ENCODE data around the gene IZUMO1R. TPM values are rescaled to one million over a fixed set of nuclear protein-coding genes. Genes with fewer than 3 reads are reported as not detected.

IZUMO1R gene
- total RNA-seq, 5 donors from 2014 or later (not counting 1 experiment from before 2014, with no cell fraction given), result not detected

DNA sequence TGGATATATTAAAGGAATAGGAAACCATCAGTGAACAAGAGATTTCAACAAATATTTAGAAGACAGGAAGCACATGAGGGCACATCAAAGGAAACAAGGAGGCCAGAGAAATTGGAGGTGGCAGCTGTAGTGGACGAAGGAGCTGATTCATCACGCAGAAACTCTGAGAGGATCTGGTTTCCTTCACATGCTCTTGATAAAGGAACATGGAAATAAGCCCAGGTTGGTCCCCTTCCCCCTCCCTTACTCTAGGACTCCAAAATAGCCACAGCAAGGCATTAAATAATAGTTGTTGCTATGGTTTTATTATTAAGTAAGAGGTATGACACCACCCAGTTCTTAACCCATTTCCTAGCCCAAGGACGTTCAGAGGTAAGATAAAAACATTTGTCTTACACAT, 11.3 kb downstream of the IZUMO1R start:
- ChIA-PET CTCF (no interaction called here), POLR2A (no interaction called here)
- ATAC-seq (replicated peaks in 1 of 4) (no peak), DNase-seq (no peak)
- Histone ChIP-seq H3K27me3 (replicated peaks in 1 of 2; ENCODE audit: control insufficient read depth in 2 of 2, extremely low read depth in 1 of 2, insufficient read depth in 2 of 2, low read length in 1 of 2) (peaks cover 0 to 2% of the 10 kb centered on the region in 2 experiments), H3K4me1 (ENCODE audit: control insufficient read depth in 1 of 2, extremely low read depth in 1 of 2, insufficient read depth in 2 of 2, low read length in 2 of 2) (no peaks in the 10 kb centered on the region), H3K27ac (ENCODE audit: low read length) (no peak overlapping the region), H3K4me3 (ENCODE audit: control insufficient read depth in 1 of 2, extremely low read depth in 1 of 2, low read length in 1 of 2) (no peak overlapping the region), H3K36me3 (ENCODE audit: control insufficient read depth in 2 of 2, extremely low read depth in 1 of 2, insufficient read depth in 1 of 2, low read length in 1 of 2) (no peaks in the 10 kb centered on the region), H3K9me3 (no peaks in the 10 kb centered on the region)
- Mint-ChIP-seq H3K27ac (no peak overlapping the region), H3K27me3 (peaks cover 19 to 26% of the 10 kb centered on the region in 2 donors), H3K9me3 (no peaks in the 10 kb centered on the region), H3K36me3 (no peaks in the 10 kb centered on the region), H3K4me3 (no peak overlapping the region), H3K4me1 (no peaks in the 10 kb centered on the region)
- 60% methylated on average over 1 of the region's 3 CpGs for WGBS (ENCODE audit: insufficient coverage)

DNA sequence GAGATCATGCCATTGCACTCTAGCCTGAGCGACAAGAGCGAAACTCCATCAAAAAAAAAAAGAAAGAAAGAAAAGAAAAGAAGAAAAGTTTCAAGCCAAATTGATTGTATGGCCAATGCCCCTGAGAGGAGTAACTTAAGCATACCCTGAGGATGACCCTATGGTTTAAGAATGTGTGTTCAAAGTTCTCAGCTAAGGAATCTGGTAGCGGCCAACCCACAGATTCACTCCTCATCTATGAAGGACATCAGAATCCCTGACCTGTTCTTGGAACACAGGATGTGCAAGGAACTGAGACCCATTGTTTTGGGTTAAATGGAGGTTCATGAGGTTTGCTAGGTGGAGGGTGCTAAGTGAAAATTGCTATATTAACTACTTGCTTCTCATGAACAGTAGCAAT, 18.1 kb downstream of the IZUMO1R start:
- Mint-ChIP-seq H3K36me3 (no peaks in the 10 kb centered on the region), H3K27me3 (no peaks in the 10 kb centered on the region), H3K4me3 (no peak overlapping the region), H3K9me3 (peaks cover 0 to 6% (median 6%) of the 10 kb centered on the region in 3 donors), H3K27ac (no peak overlapping the region), H3K4me1 (no peaks in the 10 kb centered on the region)
- WGBS (ENCODE audit: insufficient coverage), result 80% methylated on average over 1 of the region's 3 CpGs
- Histone ChIP-seq H3K4me1 (ENCODE audit: control insufficient read depth in 1 of 2, extremely low read depth in 1 of 2, insufficient read depth in 2 of 2, low read length in 2 of 2) (no peaks in the 10 kb centered on the region), H3K27ac (ENCODE audit: low read length) (no peak overlapping the region), H3K9me3 (no peaks in the 10 kb centered on the region), H3K27me3 (replicated peaks in 1 of 2; ENCODE audit: control insufficient read depth in 2 of 2, extremely low read depth in 1 of 2, insufficient read depth in 2 of 2, low read length in 1 of 2) (no peaks in the 10 kb centered on the region), H3K36me3 (ENCODE audit: control insufficient read depth in 2 of 2, extremely low read depth in 1 of 2, insufficient read depth in 1 of 2, low read length in 1 of 2) (no peaks in the 10 kb centered on the region), H3K4me3 (ENCODE audit: control insufficient read depth in 1 of 2, extremely low read depth in 1 of 2, low read length in 1 of 2) (no peak overlapping the region)
- ChIA-PET POLR2A (interaction anchor here in 1 of 2 donors (0.7 kb wide), 1 partner anchor 535 kb away, joined by 3 read pairs; no protein-coding TSS in a partner anchor), CTCF (interaction anchor here in 1 of 2 donors (0.5 kb wide), 1 partner anchor 181 kb away, joined by 3 read pairs; no protein-coding TSS in a partner anchor)
- no peak for DNase-seq
- no peak for ATAC-seq (replicated peaks in 1 of 4)

DNA sequence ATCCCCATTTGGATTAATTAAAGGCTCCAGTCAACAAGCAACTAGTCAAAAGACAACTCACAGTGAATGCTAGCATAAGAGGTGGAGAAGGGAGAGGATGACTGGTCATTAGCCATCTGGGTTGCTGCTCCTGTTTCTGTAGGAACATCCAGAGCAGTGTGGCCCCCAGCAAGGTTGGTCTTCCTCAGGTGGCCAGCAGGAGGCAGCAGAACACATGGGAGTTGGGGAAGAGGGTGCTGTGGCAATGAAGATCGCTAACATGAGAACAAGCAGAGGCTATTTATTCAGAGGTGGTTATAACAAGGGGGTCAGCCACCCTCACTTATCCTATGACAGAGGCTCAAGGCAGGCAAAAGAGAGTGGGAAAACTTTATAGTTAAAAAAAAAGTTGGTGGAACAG, 21.3 kb downstream of the IZUMO1R start:
- Mint-ChIP-seq H3K27me3 (peaks cover 2 to 5% of the 10 kb centered on the region in 2 donors), H3K36me3 (no peaks in the 10 kb centered on the region), H3K27ac (no peak overlapping the region), H3K4me1 (no peaks in the 10 kb centered on the region), H3K9me3 (peaks cover 0 to 9% (median 6%) of the 10 kb centered on the region in 3 donors), H3K4me3 (no peak overlapping the region)
- WGBS (ENCODE audit: insufficient coverage), result no CpG with 5 or more reads among the region's 1 CpG
- Histone ChIP-seq H3K36me3 (ENCODE audit: control insufficient read depth in 2 of 2, extremely low read depth in 1 of 2, insufficient read depth in 1 of 2, low read length in 1 of 2) (no peaks in the 10 kb centered on the region), H3K4me1 (ENCODE audit: control insufficient read depth in 1 of 2, extremely low read depth in 1 of 2, insufficient read depth in 2 of 2, low read length in 2 of 2) (no peaks in the 10 kb centered on the region), H3K27ac (ENCODE audit: low read length) (no peak overlapping the region), H3K9me3 (no peaks in the 10 kb centered on the region), H3K4me3 (ENCODE audit: control insufficient read depth in 1 of 2, extremely low read depth in 1 of 2, low read length in 1 of 2) (no peak overlapping the region), H3K27me3 (replicated peaks in 1 of 2; ENCODE audit: control insufficient read depth in 2 of 2, extremely low read depth in 1 of 2, insufficient read depth in 2 of 2, low read length in 1 of 2) (no peaks in the 10 kb centered on the region)
- peak in 28 of 35 experiments; percentile 1 to 58 (median 24) for DNase-seq
- ChIA-PET POLR2A (no interaction called here), CTCF (interaction anchor here in 1 of 2 donors (2.5 kb wide), 1 partner anchor 179 kb away, joined by 10 read pairs; no protein-coding TSS in a partner anchor)
- no peak for ATAC-seq (replicated peaks in 1 of 4)

DNA sequence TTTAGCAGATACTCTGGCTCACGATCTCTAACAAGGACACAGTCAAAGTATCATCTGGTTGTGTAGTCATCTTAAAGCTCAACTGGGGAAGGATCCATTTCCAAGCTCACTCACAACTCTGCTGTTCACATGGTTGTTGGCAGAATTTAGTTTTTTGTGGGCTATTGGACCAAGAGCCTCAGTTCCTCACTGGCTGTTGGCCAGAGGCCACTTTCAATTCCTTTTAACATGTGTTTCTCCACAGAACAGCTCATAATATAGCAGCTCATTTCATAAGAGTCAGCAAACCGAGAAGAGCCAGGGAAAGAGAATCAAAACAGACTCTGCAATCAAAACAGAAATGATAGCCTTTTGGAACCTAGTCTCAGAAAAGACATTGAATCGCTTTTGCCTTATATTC, 22.6 kb downstream of the IZUMO1R start:
- H3K27ac ChIP-seq (ENCODE audit: low read length), result no peak overlapping the region
- Mint-ChIP-seq H3K4me3 (no peak overlapping the region), H3K27me3 (peaks cover 2 to 12% of the 10 kb centered on the region in 2 donors), H3K36me3 (no peaks in the 10 kb centered on the region), H3K27ac (no peak overlapping the region), H3K9me3 (peaks cover 0 to 9% (median 6%) of the 10 kb centered on the region in 3 donors), H3K4me1 (no peaks in the 10 kb centered on the region)
- H3K27me3 ChIP-seq (replicated peaks in 1 of 2; ENCODE audit: control insufficient read depth in 2 of 2, extremely low read depth in 1 of 2, insufficient read depth in 2 of 2, low read length in 1 of 2), result no peaks in the 10 kb centered on the region
- WGBS (ENCODE audit: insufficient coverage), result no CpG with 5 or more reads among the region's 3 CpGs
- ATAC-seq (replicated peaks in 1 of 4), result no peak
- ChIA-PET CTCF (interaction anchor here in 1 of 2 donors (2.5 kb wide), 1 partner anchor 178 kb away, joined by 10 read pairs; no protein-coding TSS in a partner anchor), POLR2A (no interaction called here)
- no peaks in the 10 kb centered on the region for H3K9me3 ChIP-seq
- H3K4me1 ChIP-seq (ENCODE audit: control insufficient read depth in 1 of 2, extremely low read depth in 1 of 2, insufficient read depth in 2 of 2, low read length in 2 of 2), result no peaks in the 10 kb centered on the region
- DNase-seq, result no peak
- H3K4me3 ChIP-seq (ENCODE audit: control insufficient read depth in 1 of 2, extremely low read depth in 1 of 2, low read length in 1 of 2), result no peak overlapping the region
- no peaks in the 10 kb centered on the region for H3K36me3 ChIP-seq (ENCODE audit: control insufficient read depth in 2 of 2, extremely low read depth in 1 of 2, insufficient read depth in 1 of 2, low read length in 1 of 2)

DNA sequence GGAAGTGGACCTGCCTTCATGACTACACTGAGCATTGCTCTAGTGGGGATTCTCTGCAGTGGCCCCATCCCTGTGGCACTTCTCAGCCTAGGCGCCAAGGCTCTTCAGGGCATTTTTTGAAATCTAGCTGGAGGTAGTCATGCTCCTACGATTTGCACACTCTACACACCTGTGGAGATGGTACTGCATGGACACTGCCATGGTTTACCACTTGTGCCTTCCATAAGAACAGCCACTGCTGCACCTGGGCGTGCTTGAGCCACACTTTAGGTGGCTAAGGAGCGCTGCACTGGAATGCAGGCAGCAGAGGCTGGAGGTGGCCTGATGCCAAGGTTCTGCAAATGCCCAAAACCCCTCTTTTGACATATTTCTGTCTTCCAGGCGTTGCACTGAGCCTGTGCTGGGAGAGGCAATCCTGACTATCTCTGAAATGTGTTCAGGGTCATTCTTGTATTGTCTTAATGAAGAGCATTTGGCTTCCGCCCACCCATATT, 24.3 kb downstream of the IZUMO1R start:
- POLR2A ChIA-PET, result no interaction called here
- Histone ChIP-seq H3K27ac (ENCODE audit: low read length) (no peak overlapping the region), H3K9me3 (no peaks in the 10 kb centered on the region), H3K4me1 (ENCODE audit: control insufficient read depth in 1 of 2, extremely low read depth in 1 of 2, insufficient read depth in 2 of 2, low read length in 2 of 2) (no peaks in the 10 kb centered on the region), H3K4me3 (ENCODE audit: control insufficient read depth in 1 of 2, extremely low read depth in 1 of 2, low read length in 1 of 2) (no peak overlapping the region), H3K27me3 (replicated peaks in 1 of 2; ENCODE audit: control insufficient read depth in 2 of 2, extremely low read depth in 1 of 2, insufficient read depth in 2 of 2, low read length in 1 of 2) (no peaks in the 10 kb centered on the region), H3K36me3 (ENCODE audit: control insufficient read depth in 2 of 2, extremely low read depth in 1 of 2, insufficient read depth in 1 of 2, low read length in 1 of 2) (no peaks in the 10 kb centered on the region)
- Mint-ChIP-seq H3K9me3 (peaks cover 0 to 9% (median 6%) of the 10 kb centered on the region in 3 donors), H3K4me1 (no peaks in the 10 kb centered on the region), H3K4me3 (no peak overlapping the region), H3K27me3 (peaks cover 2 to 12% of the 10 kb centered on the region in 2 donors), H3K36me3 (no peaks in the 10 kb centered on the region), H3K27ac (no peak overlapping the region)
- ATAC-seq (replicated peaks in 1 of 4) (no peak), DNase-seq (no peak)
- CTCF ChIA-PET, result no interaction called here
- WGBS (ENCODE audit: insufficient coverage), result 56% methylated on average over 5 of the region's 6 CpGs

DNA sequence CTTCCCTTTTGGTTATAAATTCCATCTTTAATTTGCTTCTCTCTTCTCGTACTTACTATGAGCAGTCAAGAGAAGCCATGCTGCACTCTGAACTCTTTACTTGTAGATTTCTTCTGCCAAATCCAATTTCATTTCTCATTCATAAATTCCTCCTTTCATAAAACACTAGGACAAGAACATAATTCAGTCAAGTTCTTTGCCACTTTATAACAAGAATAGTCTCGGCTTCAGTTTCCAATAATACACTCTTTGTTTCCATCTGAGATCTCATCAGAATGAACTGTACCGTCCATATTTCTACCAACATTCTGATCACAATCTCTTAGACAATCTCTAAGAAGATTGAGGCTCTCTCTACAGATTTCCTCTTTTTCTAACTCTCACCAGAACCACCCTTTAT, 25.1 kb downstream of the IZUMO1R start:
- Histone ChIP-seq H3K27ac (ENCODE audit: low read length) (no peak overlapping the region), H3K36me3 (ENCODE audit: control insufficient read depth in 2 of 2, extremely low read depth in 1 of 2, insufficient read depth in 1 of 2, low read length in 1 of 2) (no peaks in the 10 kb centered on the region), H3K4me3 (ENCODE audit: control insufficient read depth in 1 of 2, extremely low read depth in 1 of 2, low read length in 1 of 2) (no peak overlapping the region), H3K27me3 (replicated peaks in 1 of 2; ENCODE audit: control insufficient read depth in 2 of 2, extremely low read depth in 1 of 2, insufficient read depth in 2 of 2, low read length in 1 of 2) (no peaks in the 10 kb centered on the region), H3K9me3 (no peaks in the 10 kb centered on the region), H3K4me1 (ENCODE audit: control insufficient read depth in 1 of 2, extremely low read depth in 1 of 2, insufficient read depth in 2 of 2, low read length in 2 of 2) (no peaks in the 10 kb centered on the region)
- POLR2A ChIA-PET, result no interaction called here
- DNase-seq (no peak), ATAC-seq (replicated peaks in 1 of 4) (no peak)
- H3K4me1 Mint-ChIP-seq, result no peaks in the 10 kb centered on the region
- no peaks in the 10 kb centered on the region for H3K36me3 Mint-ChIP-seq
- no peak overlapping the region for H3K4me3 Mint-ChIP-seq
- CTCF ChIA-PET, result no interaction called here
- no peak overlapping the region for H3K27ac Mint-ChIP-seq
- H3K9me3 Mint-ChIP-seq, result peaks cover 0 to 9% (median 6%) of the 10 kb centered on the region in 3 donors
- 77% methylated on average over 3 of the region's 3 CpGs for WGBS (ENCODE audit: insufficient coverage)
- H3K27me3 Mint-ChIP-seq, result peaks cover 2 to 12% of the 10 kb centered on the region in 2 donors
